DMS 273 (cell line): ENCODE results near the gene NUTF2.
A peak's percentile ranks its signal among the peaks of the same experiment; 100 is the strongest.
"Not testable (repeated sequence)": the region's sequence is repeated elsewhere in the genome, so short reads cannot be mapped to it uniquely, and the experiment has no call there.

Experiments used
- DNase-seq: peaks from one replicate; lab custom pipeline; 2025; ENCODE audit not compliant: unreplicated experiment; lab: John Stamatoyannopoulos, UW

The NUTF2 gene

GRCh38 chr16:67837190-67837589 lies 9.5 kb upstream of the NUTF2 start:
- DNase-seq = not testable (repeated sequence)

GRCh38 chr16:67837811-67838210 lies 8.9 kb upstream of the NUTF2 start:
- no peak for DNase-seq

GRCh38 chr16:67841198-67841815 lies 5.4 kb upstream of the NUTF2 start:
- DNase-seq = no peak

GRCh38 chr16:67841816-67842508 lies 4.8 kb upstream of the NUTF2 start, which contains the start of gene THAP11:
THAP11 (plus strand) TSS chr16:67842320; CDS start chr16:67842555, 235 bp downstream.
- DNase-seq = peak; percentile 99

- DNase-seq = peak; percentile 82
Measured at GRCh38 chr16:67842509-67843342, 4.0 kb upstream of the NUTF2 start.

GRCh38 chr16:67843343-67843765 lies 3.4 kb upstream of the NUTF2 start:
- DNase-seq = no peak

- DNase-seq = peak; percentile 35
Measured at GRCh38 chr16:67844497-67844896, 2.2 kb upstream of the NUTF2 start.

GRCh38 chr16:67845291-67846062 lies 1.3 kb upstream of the NUTF2 start:
- peak; percentile 51 for DNase-seq

GRCh38 chr16:67846063-67846319 lies 742 bp upstream of the NUTF2 start:
- no peak for DNase-seq

GRCh38 chr16:67847064-67847861 lies 530 bp downstream of the NUTF2 start, which contains the start of gene CENPT:
CENPT (minus strand) TSS chr16:67847693; CDS start chr16:67833859, 13,834 bp downstream.
- DNase-seq = peak; percentile 90

- no peak for DNase-seq
Measured at GRCh38 chr16:67848118-67848517, 1.4 kb downstream of the NUTF2 start.

GRCh38 chr16:67853670-67854069 lies 6.9 kb downstream of the NUTF2 start:
- no peak for DNase-seq

- no peak for DNase-seq
Measured at GRCh38 chr16:67855789-67856188, 9.1 kb downstream of the NUTF2 start.

GRCh38 chr16:67856927-67857546 lies 10.3 kb downstream of the NUTF2 start:
- no peak for DNase-seq

- DNase-seq = no peak
Measured at GRCh38 chr16:67857547-67858233, 11.0 kb downstream of the NUTF2 start.

- DNase-seq = no peak
Measured at GRCh38 chr16:67858500-67858899, 11.8 kb downstream of the NUTF2 start.

GRCh38 chr16:67860589-67861398 lies 14.1 kb downstream of the NUTF2 start:
- no peak for DNase-seq

- no peak for DNase-seq
Measured at GRCh38 chr16:67861877-67862276, 15.1 kb downstream of the NUTF2 start.
